CD8-positive, alpha-beta memory T cell (primary cell): ENCODE results near the gene CCDC51. TPM values are rescaled to one million over a fixed set of nuclear protein-coding genes. Genes with fewer than 3 reads are reported as not detected.
"Not testable (repeated sequence)": the region's sequence is repeated elsewhere in the genome, so short reads cannot be mapped to it uniquely, and the experiment has no call there.

Experiments
- CTCF ChIA-PET: fragments of 350-600 bp; sonication (Branson Sonifier 250); formaldehyde crosslinking; loops from one replicate; lab custom pipeline; 2021; ENCODE audit warnings: antibody characterized with exemption; lab: Charles Lee
- POLR2A ChIA-PET: fragments of 350-600 bp; sonication (Branson Sonifier 250); formaldehyde crosslinking; loops from one replicate; lab custom pipeline; 2021; ENCODE audit warnings: antibody characterized with exemption; lab: Charles Lee
- DNase-seq, 5 donors: peaks; one replicate each; pipeline versions ENCODE4 v3.0.0 to v3.0.0-alpha.2; 2020 to 2022; ENCODE audit warnings: mixed read lengths in 1 of 5
- H3K27ac ChIP-seq: one replicate; pipeline ENCODE4 v1.7.0; 2013; ENCODE audit warnings: low read depth, mild to moderate bottlenecking, low read length, moderate library complexity
- H3K27me3 ChIP-seq: 2 replicates; pipeline ENCODE4 v1.7.0; 2013; ENCODE audit warnings: low read length, mild to moderate bottlenecking; ENCODE audit not compliant: insufficient read depth, poor library complexity, severe bottlenecking
- H3K36me3 ChIP-seq: 2 replicates; pipeline ENCODE4 v1.7.0; 2013; ENCODE audit warnings: mild to moderate bottlenecking, low read length, moderate library complexity; ENCODE audit not compliant: insufficient read depth
- H3K4me1 ChIP-seq: 2 replicates; pipeline ENCODE4 v1.7.0; 2013; ENCODE audit warnings: mild to moderate bottlenecking, low read length, moderate library complexity; ENCODE audit not compliant: insufficient read depth
- H3K4me3 ChIP-seq: 2 replicates; pipeline ENCODE4 v1.7.0; 2013; ENCODE audit warnings: mild to moderate bottlenecking, low read length
- H3K9me3 ChIP-seq: 2 replicates; pipeline ENCODE4 v1.7.0; 2013; ENCODE audit warnings: mild to moderate bottlenecking, low read length
- H3K27ac Mint-ChIP-seq, 8 donors: one replicate each; pipeline ENCODE4 v1.8.0; 2020 to 2021; ENCODE audit warnings: mixed read lengths in 8 of 8, mild to moderate bottlenecking in 6 of 8, inconsistent platforms in 3 of 8, moderate library complexity in 3 of 8
- H3K27me3 Mint-ChIP-seq, 2 donors: one replicate each; pipeline ENCODE4 v1.8.0; 2020 to 2021; ENCODE audit warnings: mixed read lengths in 2 of 2, mild to moderate bottlenecking in 1 of 2, moderate library complexity in 1 of 2
- H3K36me3 Mint-ChIP-seq, 3 donors: one replicate each; pipeline ENCODE4 v1.8.0; 2020 to 2021; ENCODE audit warnings: mixed read lengths in 3 of 3, inconsistent platforms in 1 of 3, mild to moderate bottlenecking in 1 of 3
- H3K4me1 Mint-ChIP-seq, 3 donors: one replicate each; pipeline ENCODE4 v1.8.0; 2020 to 2021; ENCODE audit warnings: mixed read lengths in 3 of 3, inconsistent platforms in 1 of 3, mild to moderate bottlenecking in 1 of 3
- H3K4me3 Mint-ChIP-seq, 7 donors: one replicate each; pipeline ENCODE4 v1.8.0; 2020 to 2021; ENCODE audit warnings: mixed read lengths in 7 of 7, mild to moderate bottlenecking in 6 of 7, moderate library complexity in 4 of 7, inconsistent platforms in 2 of 7
- H3K9me3 Mint-ChIP-seq, 5 donors: one replicate each; pipeline ENCODE4 v1.8.0; 2020 to 2022; ENCODE audit warnings: mixed read lengths in 5 of 5, mild to moderate bottlenecking in 3 of 5, moderate library complexity in 2 of 5, inconsistent platforms in 1 of 5
- polyA plus RNA-seq: library from polyadenylated mRNA; unstranded; fragments of 300-500 nt; fragmentation: Illumina TruSeq; gene quantifications from one replicate; pipeline ENCODE4 v1.2.3, GENCODE V29; 2021
- total RNA-seq, 2 experiments: library from RNA; stranded (reverse); gene quantifications; one replicate each; pipeline ENCODE4 v1.2.3, GENCODE V29; 2021

The CCDC51 gene
- total and polyA plus RNA-seq, 3 experiments from 2014 or later = 11.3 to 26.0 (median 24.2) TPM

GRCh38 chr3:48465531-48466378 lies 25.8 kb upstream of the CCDC51 start:
- POLR2A ChIA-PET = interaction anchor here (0.7 to 2.5 kb wide), 3 partner anchors 13 to 144 kb away, joined by 3 to 11 read pairs (median 7); partner anchors contain the start of gene UQCRC1
- H3K4me1 Mint-ChIP-seq = peaks cover 41 to 61% (median 61%) of the 10 kb centered on the region in 3 donors
- peak overlapping the region; percentile 86 to 94 (median 90) for H3K4me3 Mint-ChIP-seq

GRCh38 chr3:48465237-48465530 lies 25.3 kb upstream of the CCDC51 start:
- Mint-ChIP-seq H3K4me3 (peak overlapping the region; percentile 68 to 91 (median 88)), H3K27me3 (no peaks in the 10 kb centered on the region), H3K36me3 (peaks cover 0 to 56% (median 11%) of the 10 kb centered on the region in 3 donors), H3K9me3 (no peaks in the 10 kb centered on the region), H3K4me1 (peaks cover 41 to 60% (median 57%) of the 10 kb centered on the region in 3 donors), H3K27ac (peak overlapping the region; percentile 96 to 99 (median 97))
- no peak for DNase-seq
- H3K9me3 ChIP-seq = no peaks in the 10 kb centered on the region
- H3K36me3 ChIP-seq = peaks cover 37% of the 10 kb centered on the region
- H3K4me1 ChIP-seq = peaks cover 49% of the 10 kb centered on the region
- H3K27ac ChIP-seq = peak overlapping the region; percentile 89
- H3K27me3 ChIP-seq = no peaks in the 10 kb centered on the region
- H3K4me3 ChIP-seq = no peak overlapping the region
- CTCF ChIA-PET = interaction anchor here (1.9 to 2.2 kb wide), 3 partner anchors 14 to 64 kb away, joined by 5 to 15 read pairs (median 8); no protein-coding TSS in a partner anchor
- POLR2A ChIA-PET = no interaction called here

More at GRCh38 chr3:48465531-48466378, 25.8 kb upstream of the CCDC51 start:
- CTCF ChIA-PET = interaction anchor here (1.5 to 10.2 kb wide), 7 partner anchors 14 to 92 kb away, joined by 4 to 69 read pairs (median 8); no protein-coding TSS in a partner anchor
- no peaks in the 10 kb centered on the region for H3K9me3 ChIP-seq
- peak; percentile 65 to 85 (median 74) for DNase-seq
- Mint-ChIP-seq H3K27me3 (no peaks in the 10 kb centered on the region), H3K27ac (peak overlapping the region; percentile 96 to 99 (median 97)), H3K36me3 (peaks cover 0 to 50% (median 11%) of the 10 kb centered on the region in 3 donors), H3K9me3 (no peaks in the 10 kb centered on the region)
- H3K4me1 ChIP-seq = peaks cover 54% of the 10 kb centered on the region
- H3K4me3 ChIP-seq = peak overlapping the region; percentile 71
- peak overlapping the region; percentile 89 for H3K27ac ChIP-seq
- H3K27me3 ChIP-seq = no peaks in the 10 kb centered on the region
- peaks cover 31% of the 10 kb centered on the region for H3K36me3 ChIP-seq

- Histone ChIP-seq H3K27ac (no peak overlapping the region), H3K36me3 (peaks cover 37% of the 10 kb centered on the region), H3K9me3 (no peaks in the 10 kb centered on the region), H3K4me3 (no peak overlapping the region), H3K27me3 (no peaks in the 10 kb centered on the region), H3K4me1 (peaks cover 44% of the 10 kb centered on the region)
- POLR2A ChIA-PET = no interaction called here
- peak overlapping the region in 2 of 7 donors; percentile 68 to 73 for H3K4me3 Mint-ChIP-seq
- no peaks in the 10 kb centered on the region for H3K27me3 Mint-ChIP-seq
- no peaks in the 10 kb centered on the region for H3K9me3 Mint-ChIP-seq
- H3K27ac Mint-ChIP-seq = peak overlapping the region in 6 of 8 donors; percentile 96 to 99 (median 98)
- peaks cover 0 to 57% (median 9%) of the 10 kb centered on the region in 3 donors for H3K36me3 Mint-ChIP-seq
- CTCF ChIA-PET = no interaction called here
- no peak for DNase-seq
- peaks cover 37 to 56% (median 53%) of the 10 kb centered on the region in 3 donors for H3K4me1 Mint-ChIP-seq
These were observed 24.8 kb upstream of the CCDC51 start for GRCh38 chr3:48464713-48465221.

- H3K9me3 ChIP-seq = no peaks in the 10 kb centered on the region
- H3K27ac Mint-ChIP-seq = peak overlapping the region in 6 of 8 donors; percentile 9 to 72 (median 46)
- H3K36me3 Mint-ChIP-seq = peaks cover 0 to 56% (median 2%) of the 10 kb centered on the region in 3 donors
- DNase-seq = no peak
- H3K27me3 Mint-ChIP-seq = no peaks in the 10 kb centered on the region
- CTCF ChIA-PET = interaction anchor here (0.7 to 3.4 kb wide), 3 partner anchors 28 to 85 kb away, joined by 3 to 11 read pairs (median 4); no protein-coding TSS in a partner anchor
- no peaks in the 10 kb centered on the region for H3K9me3 Mint-ChIP-seq
- no peaks in the 10 kb centered on the region for H3K27me3 ChIP-seq
- peaks cover 27 to 45% (median 42%) of the 10 kb centered on the region in 3 donors for H3K4me1 Mint-ChIP-seq
- peaks cover 36% of the 10 kb centered on the region for H3K36me3 ChIP-seq
- peak overlapping the region in 1 of 7 donors; percentile 40 for H3K4me3 Mint-ChIP-seq
- POLR2A ChIA-PET = no interaction called here
- no peak overlapping the region for H3K27ac ChIP-seq
- H3K4me1 ChIP-seq = peaks cover 34% of the 10 kb centered on the region
- H3K4me3 ChIP-seq = no peak overlapping the region
These were observed 23.8 kb upstream of the CCDC51 start for GRCh38 chr3:48463703-48464102.

GRCh38 chr3:48461767-48462166 lies 21.8 kb upstream of the CCDC51 start:
- not testable (repeated sequence) for H3K9me3 Mint-ChIP-seq, DNase-seq, H3K4me3 ChIP-seq, H3K9me3 ChIP-seq, H3K27me3 ChIP-seq, H3K4me3 Mint-ChIP-seq, H3K27ac Mint-ChIP-seq, H3K27me3 Mint-ChIP-seq, H3K27ac ChIP-seq
- Histone ChIP-seq H3K36me3 (peaks cover 31% of the 10 kb centered on the region), H3K4me1 (peaks cover 14% of the 10 kb centered on the region)
- Mint-ChIP-seq H3K4me1 (peaks cover 10 to 29% (median 24%) of the 10 kb centered on the region in 3 donors), H3K36me3 (peaks cover 0 to 49% (median 2%) of the 10 kb centered on the region in 3 donors)
- ChIA-PET CTCF (interaction anchor here (0.9 to 3.4 kb wide), 3 partner anchors 15 to 45 kb away, joined by 4 to 11 read pairs (median 8); partner anchors contain the start of gene ATRIP), POLR2A (interaction anchor here (0.6 kb wide), 1 partner anchor 45 kb away, joined by 3 read pairs; no protein-coding TSS in a partner anchor)

GRCh38 chr3:48460517-48460902 lies 20.6 kb upstream of the CCDC51 start:
- Histone ChIP-seq H3K4me3 (no peak overlapping the region), H3K4me1 (peaks cover 6% of the 10 kb centered on the region), H3K9me3 (no peaks in the 10 kb centered on the region), H3K27ac (no peak overlapping the region), H3K27me3 (no peaks in the 10 kb centered on the region), H3K36me3 (peaks cover 31% of the 10 kb centered on the region)
- Mint-ChIP-seq H3K36me3 (peaks cover 0 to 44% (median 2%) of the 10 kb centered on the region in 3 donors), H3K27ac (peak overlapping the region in 5 of 8 donors; percentile 8 to 74 (median 58)), H3K9me3 (no peaks in the 10 kb centered on the region), H3K4me3 (no peak overlapping the region), H3K27me3 (no peaks in the 10 kb centered on the region), H3K4me1 (peaks cover 2 to 16% (median 11%) of the 10 kb centered on the region in 3 donors)
- CTCF ChIA-PET = interaction anchor here (3.4 kb wide), 1 partner anchor 25 kb away, joined by 11 read pairs; no protein-coding TSS in a partner anchor
- POLR2A ChIA-PET = no interaction called here
- DNase-seq = no peak

GRCh38 chr3:48459773-48460516 lies 20.0 kb upstream of the CCDC51 start:
- H3K27ac ChIP-seq = no peak overlapping the region
- Mint-ChIP-seq H3K27ac (peak overlapping the region in 1 of 8 donors; percentile 38), H3K4me3 (no peak overlapping the region), H3K27me3 (no peaks in the 10 kb centered on the region), H3K9me3 (no peaks in the 10 kb centered on the region), H3K36me3 (peaks cover 0 to 49% (median 3%) of the 10 kb centered on the region in 3 donors), H3K4me1 (peaks cover 0 to 10% (median 6%) of the 10 kb centered on the region in 3 donors)
- H3K27me3 ChIP-seq = no peaks in the 10 kb centered on the region
- no peak for DNase-seq
- H3K9me3 ChIP-seq = no peaks in the 10 kb centered on the region
- POLR2A ChIA-PET = interaction anchor here (0.5 to 0.6 kb wide), 2 partner anchors 29 to 205 kb away, joined by 5 to 6 read pairs; no protein-coding TSS in a partner anchor
- no peak overlapping the region for H3K4me3 ChIP-seq
- H3K4me1 ChIP-seq = peaks cover under 1% of the 10 kb centered on the region
- CTCF ChIA-PET = interaction anchor here (3.4 to 4.3 kb wide), 2 partner anchors 24 kb away, joined by 11 to 29 read pairs; no protein-coding TSS in a partner anchor
- H3K36me3 ChIP-seq = peaks cover 31% of the 10 kb centered on the region
